Measurements from ENCODE around the gene LHFPL2.

DNA sequence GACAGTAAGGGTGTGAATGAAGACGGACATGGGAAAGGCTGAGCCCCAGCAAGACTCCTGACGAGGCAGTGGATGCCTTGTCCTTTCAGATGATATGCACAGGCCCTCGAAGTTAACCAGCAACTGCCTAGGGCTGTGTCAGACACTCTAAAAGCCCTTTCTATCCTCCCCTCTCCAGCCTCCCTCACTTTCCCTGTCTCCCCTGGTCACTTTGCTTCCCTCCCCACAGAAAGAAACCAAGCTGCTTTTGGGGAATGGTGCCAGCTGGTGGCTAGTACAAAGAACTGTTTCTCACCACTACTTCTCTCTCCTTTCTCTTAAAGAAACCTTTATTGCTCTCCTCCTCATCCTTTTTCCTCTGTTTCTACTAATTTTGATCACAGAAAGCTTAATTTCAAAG, 21.4 kb downstream of the LHFPL2 start:
- TF ChIP-seq, protein P1, sequence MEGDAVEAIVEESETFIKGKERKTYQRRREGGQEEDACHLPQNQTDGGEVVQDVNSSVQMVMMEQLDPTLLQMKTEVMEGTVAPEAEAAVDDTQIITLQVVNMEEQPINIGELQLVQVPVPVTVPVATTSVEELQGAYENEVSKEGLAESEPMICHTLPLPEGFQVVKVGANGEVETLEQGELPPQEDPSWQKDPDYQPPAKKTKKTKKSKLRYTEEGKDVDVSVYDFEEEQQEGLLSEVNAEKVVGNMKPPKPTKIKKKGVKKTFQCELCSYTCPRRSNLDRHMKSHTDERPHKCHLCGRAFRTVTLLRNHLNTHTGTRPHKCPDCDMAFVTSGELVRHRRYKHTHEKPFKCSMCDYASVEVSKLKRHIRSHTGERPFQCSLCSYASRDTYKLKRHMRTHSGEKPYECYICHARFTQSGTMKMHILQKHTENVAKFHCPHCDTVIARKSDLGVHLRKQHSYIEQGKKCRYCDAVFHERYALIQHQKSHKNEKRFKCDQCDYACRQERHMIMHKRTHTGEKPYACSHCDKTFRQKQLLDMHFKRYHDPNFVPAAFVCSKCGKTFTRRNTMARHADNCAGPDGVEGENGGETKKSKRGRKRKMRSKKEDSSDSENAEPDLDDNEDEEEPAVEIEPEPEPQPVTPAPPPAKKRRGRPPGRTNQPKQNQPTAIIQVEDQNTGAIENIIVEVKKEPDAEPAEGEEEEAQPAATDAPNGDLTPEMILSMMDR (IDR thresholded peaks at IDR 0.05) = peak in 1 of 3 experiments; percentile 26
- no peak for TF ChIP-seq POLR2A (IDR thresholded peaks at IDR 0.05)

All from testis (tissue), 2 donors.